ENCODE measurements around the gene MFSD1. TPM values are rescaled to one million over a fixed set of nuclear protein-coding genes. Genes with fewer than 3 reads are reported as not detected.

The MFSD1 gene
- total RNA-seq, 2 donors from 2014 or later = 58.6 to 92.7 TPM

GRCh38 chr3:158804441-158804840 is 2.6 kb downstream of the MFSD1 start:
- Histone ChIP-seq H3K27me3 (replicated peaks; ENCODE audit: insufficient read depth) (no peaks in the 10 kb centered on the region), H3K36me3 (no peaks in the 10 kb centered on the region), H3K9me3 (no peaks in the 10 kb centered on the region), H3K4me3 (no peak overlapping the region), H3K4me1 (replicated peaks) (peaks cover 6% of the 10 kb centered on the region), H3K27ac (no peak overlapping the region)
- no peak for DNase-seq (ENCODE audit: low spot score)
- TF ChIP-seq POLR2A (IDR thresholded peaks at IDR 0.05) (no peak), CTCF (IDR thresholded peaks at IDR 0.05) (no peak), POLR2AphosphoS5 (IDR thresholded peaks at IDR 0.05) (no peak)
- intact Hi-C loops (cut with DNase I) = no loop called here
- 86% methylated on average over 3 of the region's 3 CpGs for WGBS

- peaks cover 0 to under 1% of the 10 kb centered on the region in 2 donors for H3K36me3 ChIP-seq
- H3K4me3 ChIP-seq = no peak overlapping the region
- intact Hi-C loops (cut with DNase I) = no loop called here
- no peak overlapping the region for H3K27ac ChIP-seq
- DNase-seq (ENCODE audit: low spot score) = no peak
- TF ChIP-seq CTCF (IDR thresholded peaks at IDR 0.05) (no peak), POLR2A (IDR thresholded peaks at IDR 0.05) (no peak), POLR2AphosphoS5 (IDR thresholded peaks at IDR 0.05) (no peak)
- 96% methylated on average over 3 of the region's 3 CpGs for WGBS
- no peaks in the 10 kb centered on the region for H3K9me3 ChIP-seq
- H3K4me1 ChIP-seq (replicated peaks) = no peaks in the 10 kb centered on the region
- no peaks in the 10 kb centered on the region for H3K27me3 ChIP-seq (replicated peaks; ENCODE audit: insufficient read depth)
These were observed 6.8 kb downstream of the MFSD1 start for GRCh38 chr3:158808697-158809096.

- WGBS = 81% methylated on average over 4 of the region's 4 CpGs
- Histone ChIP-seq H3K36me3 (peaks cover 0 to 10% of the 10 kb centered on the region in 2 donors), H3K4me3 (no peak overlapping the region), H3K27ac (no peak overlapping the region), H3K9me3 (no peaks in the 10 kb centered on the region), H3K4me1 (replicated peaks) (no peaks in the 10 kb centered on the region), H3K27me3 (replicated peaks; ENCODE audit: insufficient read depth) (no peaks in the 10 kb centered on the region)
- TF ChIP-seq CTCF (IDR thresholded peaks at IDR 0.05) = no peak
- TF ChIP-seq POLR2A (IDR thresholded peaks at IDR 0.05) = no peak
- TF ChIP-seq POLR2AphosphoS5 (IDR thresholded peaks at IDR 0.05) = no peak
- intact Hi-C loops (cut with DNase I) = no loop called here
- no peak for DNase-seq (ENCODE audit: low spot score)
These were observed 7.8 kb downstream of the MFSD1 start for GRCh38 chr3:158809642-158810041.

GRCh38 chr3:158810823-158811724 is 9.2 kb downstream of the MFSD1 start:
- DNase-seq (ENCODE audit: low spot score) = no peak
- Histone ChIP-seq H3K9me3 (no peaks in the 10 kb centered on the region), H3K27me3 (replicated peaks; ENCODE audit: insufficient read depth) (no peaks in the 10 kb centered on the region), H3K4me3 (no peak overlapping the region), H3K4me1 (replicated peaks) (no peaks in the 10 kb centered on the region), H3K36me3 (peaks cover 0 to 10% of the 10 kb centered on the region in 2 donors), H3K27ac (no peak overlapping the region)
- 81% methylated on average over 8 of the region's 8 CpGs for WGBS
- TF ChIP-seq POLR2AphosphoS5 (IDR thresholded peaks at IDR 0.05) (no peak), POLR2A (IDR thresholded peaks at IDR 0.05) (no peak), CTCF (IDR thresholded peaks at IDR 0.05) (no peak)
- intact Hi-C loops (cut with DNase I) = no loop called here

- peaks cover 2 to 9% of the 10 kb centered on the region in 2 donors for H3K36me3 ChIP-seq
- no peak for DNase-seq (ENCODE audit: low spot score)
- WGBS = 43% methylated on average over 3 of the region's 3 CpGs
- TF ChIP-seq CTCF (IDR thresholded peaks at IDR 0.05) (no peak), POLR2A (IDR thresholded peaks at IDR 0.05) (no peak), POLR2AphosphoS5 (IDR thresholded peaks at IDR 0.05) (no peak)
- no peak overlapping the region for H3K27ac ChIP-seq
- H3K4me1 ChIP-seq (replicated peaks) = no peaks in the 10 kb centered on the region
- H3K9me3 ChIP-seq = no peaks in the 10 kb centered on the region
- no peaks in the 10 kb centered on the region for H3K27me3 ChIP-seq (replicated peaks; ENCODE audit: insufficient read depth)
- H3K4me3 ChIP-seq = no peak overlapping the region
- intact Hi-C loops (cut with DNase I) = no loop called here
These were observed 17.4 kb downstream of the MFSD1 start for GRCh38 chr3:158819282-158819681.
